D721Med (cell line): ENCODE measurements around the gene TEX11.

ENCODE experiments used
- DNase-seq: peaks from one replicate; pipeline ENCODE4 v3.0.0; 2011; ENCODE audit warnings: low spot score; ENCODE audit not compliant: insufficient read length
- FAIRE-seq: peaks from 2 replicates; lab custom pipeline; 2011; peaks lifted over from hg19 to GRCh38; lab: Jason Lieb, UNC
- TF ChIP-seq, protein P1 (sequence below): IDR thresholded peaks from 2 replicates; pipeline ENCODE4 v1.5.1; 2012; ENCODE audit warnings: mild to moderate bottlenecking, control low read depth; ENCODE audit not compliant: insufficient read depth; ENCODE audit errors: missing control alignments

The TEX11 gene

DNA sequence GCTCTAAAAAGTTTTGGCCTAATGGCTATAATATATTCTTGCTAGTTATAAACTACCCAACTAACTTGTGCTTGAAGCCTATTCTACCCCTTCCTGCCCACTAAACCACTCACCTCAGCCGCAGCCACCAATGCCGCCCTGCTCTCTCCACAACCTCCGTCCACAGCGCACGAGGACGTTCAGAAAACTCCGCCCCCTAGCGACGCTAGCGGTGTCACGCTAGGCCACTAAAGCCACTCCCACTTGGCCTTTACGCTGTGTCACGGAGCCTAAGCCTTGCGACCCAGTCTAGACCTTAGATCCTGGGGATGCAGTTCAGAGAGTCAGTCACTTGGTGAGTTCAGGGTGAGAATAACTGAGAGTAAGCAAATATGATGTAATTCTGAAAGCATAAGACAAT, at the start of gene TEX11:
TEX11 (minus strand) TSS at position 171 of the 400 bp plus-strand sequence. CDS start 922 bp downstream, outside the sequence.
- DNase-seq = no peak
- no peak for FAIRE-seq
- TF ChIP-seq, protein P1, sequence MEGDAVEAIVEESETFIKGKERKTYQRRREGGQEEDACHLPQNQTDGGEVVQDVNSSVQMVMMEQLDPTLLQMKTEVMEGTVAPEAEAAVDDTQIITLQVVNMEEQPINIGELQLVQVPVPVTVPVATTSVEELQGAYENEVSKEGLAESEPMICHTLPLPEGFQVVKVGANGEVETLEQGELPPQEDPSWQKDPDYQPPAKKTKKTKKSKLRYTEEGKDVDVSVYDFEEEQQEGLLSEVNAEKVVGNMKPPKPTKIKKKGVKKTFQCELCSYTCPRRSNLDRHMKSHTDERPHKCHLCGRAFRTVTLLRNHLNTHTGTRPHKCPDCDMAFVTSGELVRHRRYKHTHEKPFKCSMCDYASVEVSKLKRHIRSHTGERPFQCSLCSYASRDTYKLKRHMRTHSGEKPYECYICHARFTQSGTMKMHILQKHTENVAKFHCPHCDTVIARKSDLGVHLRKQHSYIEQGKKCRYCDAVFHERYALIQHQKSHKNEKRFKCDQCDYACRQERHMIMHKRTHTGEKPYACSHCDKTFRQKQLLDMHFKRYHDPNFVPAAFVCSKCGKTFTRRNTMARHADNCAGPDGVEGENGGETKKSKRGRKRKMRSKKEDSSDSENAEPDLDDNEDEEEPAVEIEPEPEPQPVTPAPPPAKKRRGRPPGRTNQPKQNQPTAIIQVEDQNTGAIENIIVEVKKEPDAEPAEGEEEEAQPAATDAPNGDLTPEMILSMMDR = no peak

DNA sequence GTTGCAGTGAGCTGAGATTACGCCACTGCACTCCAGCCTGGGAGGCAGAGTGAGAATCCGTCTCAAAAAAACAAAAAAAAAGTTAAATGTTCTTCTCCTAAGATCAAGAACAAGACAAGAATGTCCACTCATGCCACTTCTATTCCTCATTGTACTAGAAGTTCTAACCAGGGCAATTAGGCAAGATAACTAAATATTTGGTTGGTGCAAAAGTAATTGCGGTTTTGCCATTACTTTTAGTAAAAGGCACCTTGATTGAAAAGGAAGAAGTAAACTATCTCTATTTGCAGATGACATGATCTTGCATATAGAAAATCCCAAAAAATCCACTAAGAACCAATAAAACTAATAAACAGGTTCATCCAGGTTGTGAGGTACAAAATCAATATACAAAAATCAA, 46.4 kb upstream of the TEX11 start:
- TF ChIP-seq, protein P1 = no peak
- DNase-seq (no peak), FAIRE-seq (no peak)

DNA sequence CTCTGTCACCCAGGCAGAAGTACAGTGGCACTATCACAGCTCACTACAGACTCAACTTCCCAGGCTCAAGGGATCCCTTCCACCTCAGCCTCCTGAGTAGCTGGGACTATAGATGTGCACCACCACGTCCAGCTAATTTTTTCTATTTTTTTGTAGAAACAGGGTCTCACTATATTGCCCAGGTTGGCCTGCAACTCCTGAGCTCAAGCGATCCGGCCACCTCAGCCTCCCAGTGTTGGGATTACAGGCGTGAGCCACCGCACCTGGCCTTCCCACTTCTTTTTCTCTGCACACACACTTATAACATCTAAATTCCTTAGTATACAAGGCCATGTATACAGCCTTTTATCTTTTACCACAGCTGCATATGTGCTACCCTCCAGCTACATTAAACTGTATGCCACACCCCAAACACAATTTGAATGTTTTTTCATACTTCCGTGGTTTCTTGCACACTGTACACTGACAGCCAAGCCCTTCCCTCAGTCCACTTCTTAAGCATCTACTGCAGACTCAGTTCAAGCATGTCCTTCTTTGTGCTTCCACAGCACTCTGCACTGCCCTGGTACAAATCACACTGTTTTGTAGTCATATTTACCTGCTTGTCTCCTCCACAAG, 15.9 kb upstream of the TEX11 start:
- FAIRE-seq (no peak), DNase-seq (no peak)
- TF ChIP-seq, protein P1 = no peak

DNA sequence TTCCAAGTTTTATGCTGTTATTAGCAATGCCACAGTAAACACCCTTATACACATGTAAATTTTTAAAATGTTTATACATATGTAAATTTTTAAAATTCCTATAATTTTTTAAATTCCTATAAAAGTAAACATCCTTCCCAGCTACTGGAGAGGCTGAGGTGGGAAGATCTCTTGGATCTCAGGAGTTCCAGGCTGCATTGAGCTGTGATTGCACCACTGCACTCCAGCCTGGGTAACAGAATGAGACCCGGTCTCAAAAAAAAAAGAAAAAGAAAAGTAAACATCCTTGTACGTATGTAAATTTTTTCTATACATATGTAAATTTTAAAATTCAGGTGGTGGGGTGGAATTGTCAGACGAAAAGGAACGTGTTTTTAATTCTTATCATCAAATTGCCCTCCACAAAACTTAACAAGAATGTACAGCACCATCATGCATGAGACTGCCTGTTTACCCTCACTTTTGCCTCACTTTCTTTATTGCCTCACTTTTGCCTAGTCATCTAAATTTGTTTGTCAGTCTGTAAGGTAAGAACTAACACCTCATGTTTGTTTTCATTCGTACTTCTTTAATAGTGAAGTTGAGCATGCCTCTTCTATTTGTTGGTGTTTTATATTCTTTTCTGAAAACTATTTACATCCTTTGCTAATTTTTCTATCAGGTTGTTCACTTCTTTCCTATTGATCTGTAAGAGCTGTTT, 14.4 kb upstream of the TEX11 start:
- DNase-seq = no peak
- FAIRE-seq = no peak
- TF ChIP-seq, protein P1 = no peak

DNA sequence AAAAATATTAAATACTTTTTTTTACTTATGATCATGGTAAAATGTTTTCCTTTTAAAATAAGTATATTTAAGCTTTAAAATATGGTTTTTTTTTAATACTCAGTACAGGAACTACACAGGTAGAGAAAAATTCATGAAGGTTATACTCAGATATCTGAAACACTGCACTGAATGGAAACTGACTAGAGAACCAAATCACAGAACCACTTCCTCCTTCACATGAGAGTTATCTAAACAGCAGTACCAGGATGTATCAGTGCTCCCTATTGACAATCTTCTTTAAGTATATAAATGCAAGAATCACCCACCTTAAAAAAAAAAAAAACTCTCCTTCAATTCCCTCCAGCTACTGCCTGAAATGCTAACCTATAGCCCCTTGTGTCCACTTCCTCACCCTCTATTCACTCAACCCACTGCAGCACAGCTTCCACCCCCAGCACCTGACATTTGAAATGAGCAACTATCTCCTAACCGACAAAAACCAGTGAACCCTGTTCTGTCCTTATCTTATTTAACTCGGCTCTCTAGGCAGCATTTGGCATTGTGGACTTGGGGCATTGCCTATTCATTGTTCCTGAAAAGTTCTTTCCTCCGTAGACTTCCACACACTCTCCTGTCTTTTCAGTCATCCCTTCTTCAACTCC, 13.3 kb upstream of the TEX11 start:
- FAIRE-seq = no peak

DNA sequence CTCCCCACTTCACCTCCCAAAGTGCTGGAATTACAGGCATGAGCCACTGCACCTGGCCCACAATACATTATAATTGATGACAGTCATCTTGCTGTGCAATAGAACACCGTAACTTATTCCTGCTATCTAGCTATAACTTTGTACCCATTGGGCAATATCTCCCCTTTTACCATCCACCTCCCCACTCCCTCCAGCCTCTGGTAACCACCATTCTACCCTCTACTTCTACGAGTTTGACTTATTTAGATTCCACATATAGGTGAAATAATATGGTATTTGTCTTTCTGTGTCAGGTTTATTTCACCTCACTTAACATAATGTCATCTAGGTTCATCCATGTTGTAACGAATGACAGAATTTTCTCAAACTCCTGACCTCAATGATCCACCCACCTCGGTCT, 8.2 kb upstream of the TEX11 start:
- FAIRE-seq (no peak), DNase-seq (no peak)
- TF ChIP-seq, protein P1 = no peak

More for the DNA sequence above, 13.3 kb upstream of the TEX11 start:
- TF ChIP-seq, protein P1 = no peak
- no peak for DNase-seq
